Fibroblast of peridontal ligament (primary cell): ENCODE results near the gene MAP7D3.
A peak's percentile ranks its signal among the peaks of the same experiment; 100 is the strongest.
"Not testable (repeated sequence)": the region's sequence is repeated elsewhere in the genome, so short reads cannot be mapped to it uniquely, and the experiment has no call there.

Source experiments
- DNase-seq: peaks from one replicate; pipeline ENCODE4 v3.0.0-alpha.2; 2010; ENCODE audit errors: extremely low read depth

The MAP7D3 gene

GRCh38 chrX:136255541-136255940 is 4.3 kb upstream of the MAP7D3 start:
- peak; percentile 51 for DNase-seq

DNA sequence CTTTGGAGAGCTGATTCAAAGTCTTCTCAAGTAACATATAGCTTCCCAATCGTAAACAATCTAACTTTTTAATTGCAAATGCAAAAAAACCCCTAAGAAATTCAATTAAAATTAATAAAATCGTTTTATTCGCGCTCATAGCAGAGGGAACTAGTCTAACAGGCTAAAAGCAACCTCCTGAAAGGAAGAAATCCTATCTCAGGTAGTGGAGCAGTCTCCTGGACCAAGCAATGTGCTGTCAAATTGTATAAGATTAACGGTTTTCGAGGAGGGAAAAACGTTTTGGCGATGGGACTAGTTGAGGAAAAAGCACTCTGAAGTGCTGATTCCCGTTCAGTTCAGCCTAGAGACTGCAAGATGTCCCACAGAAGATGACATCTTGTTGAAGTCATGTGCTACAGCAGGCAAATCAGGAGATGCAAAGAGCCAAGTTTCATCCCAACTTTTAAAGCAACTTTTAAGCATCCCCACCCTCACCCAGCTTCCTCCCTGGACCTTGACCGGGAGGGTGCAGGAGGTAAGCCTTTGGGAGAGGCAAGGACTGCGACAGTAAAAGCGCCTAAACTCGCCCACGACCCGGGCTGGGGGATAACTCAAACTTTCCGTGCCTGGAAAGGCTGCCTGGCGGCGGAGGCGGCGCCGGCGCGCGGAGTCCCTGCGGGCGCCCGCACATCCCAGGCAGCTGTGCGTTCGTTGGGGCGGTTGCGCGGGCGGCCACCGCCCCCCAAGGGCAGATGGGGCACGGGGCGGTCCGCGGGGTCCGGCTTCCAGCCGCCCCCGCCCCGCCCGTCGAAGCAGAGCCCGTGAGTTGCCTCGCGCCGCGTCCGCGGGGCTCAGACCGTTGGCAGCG is 784 bp downstream of the MAP7D3 start:
- peak; percentile 29 for DNase-seq

DNA sequence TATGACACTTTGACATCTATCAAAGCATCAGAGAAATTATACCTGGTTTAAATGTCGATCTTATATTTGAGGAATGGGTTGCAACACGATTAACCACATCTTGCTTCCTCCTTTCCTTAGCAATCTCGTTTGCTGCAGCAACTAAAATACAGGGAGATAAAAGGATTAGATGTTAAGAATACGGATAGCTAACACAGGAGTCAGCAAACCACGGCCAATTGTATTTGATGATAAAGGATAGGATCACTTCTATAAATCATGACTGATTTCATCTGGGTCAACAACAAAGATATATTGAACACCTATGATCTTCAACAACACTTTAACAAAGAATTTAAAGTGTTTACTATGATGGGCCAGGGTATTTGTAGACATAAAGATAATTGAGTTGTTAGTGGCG is 5.0 kb downstream of the MAP7D3 start:
- no peak for DNase-seq

DNA sequence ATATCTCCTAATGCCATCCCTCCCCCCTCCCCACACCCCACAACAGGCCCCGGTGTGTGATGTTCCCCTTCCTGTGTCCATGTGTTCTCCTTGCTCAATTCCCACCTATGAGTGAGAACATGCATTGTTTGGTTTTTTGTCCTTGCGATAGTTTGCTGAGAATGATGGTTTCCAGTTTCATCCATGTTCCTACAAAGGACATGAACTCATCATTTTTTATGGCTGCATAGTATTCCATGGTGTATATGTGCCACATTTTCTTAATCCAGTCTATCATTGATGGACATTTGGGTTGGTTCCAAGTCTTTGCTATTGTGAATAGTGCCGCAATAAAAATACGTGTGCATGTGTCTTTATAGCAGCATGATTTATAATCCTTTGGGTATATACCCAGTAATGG is 13.4 kb downstream of the MAP7D3 start:
- DNase-seq = not testable (repeated sequence)

- DNase-seq = no peak
These were observed 14.1 kb downstream of the MAP7D3 start for GRCh38 chrX:136237074-136237473.

DNA sequence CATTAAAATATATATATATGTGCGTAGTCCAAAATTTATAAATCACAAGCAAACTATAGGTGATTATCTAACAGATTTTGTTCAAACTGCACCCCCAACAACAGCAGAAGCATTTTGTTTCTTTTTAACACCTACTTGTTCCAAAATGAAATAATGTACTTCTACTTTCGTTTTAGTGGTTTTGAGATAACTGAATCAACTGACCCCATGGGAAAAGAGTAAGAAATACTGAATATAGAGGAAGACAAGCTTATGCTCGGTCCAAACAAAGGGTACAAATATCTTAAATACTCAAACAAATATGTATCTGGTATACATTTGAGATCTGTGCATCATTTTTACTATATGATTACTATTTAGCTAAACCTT is 22.4 kb downstream of the MAP7D3 start:
- no peak for DNase-seq

DNA sequence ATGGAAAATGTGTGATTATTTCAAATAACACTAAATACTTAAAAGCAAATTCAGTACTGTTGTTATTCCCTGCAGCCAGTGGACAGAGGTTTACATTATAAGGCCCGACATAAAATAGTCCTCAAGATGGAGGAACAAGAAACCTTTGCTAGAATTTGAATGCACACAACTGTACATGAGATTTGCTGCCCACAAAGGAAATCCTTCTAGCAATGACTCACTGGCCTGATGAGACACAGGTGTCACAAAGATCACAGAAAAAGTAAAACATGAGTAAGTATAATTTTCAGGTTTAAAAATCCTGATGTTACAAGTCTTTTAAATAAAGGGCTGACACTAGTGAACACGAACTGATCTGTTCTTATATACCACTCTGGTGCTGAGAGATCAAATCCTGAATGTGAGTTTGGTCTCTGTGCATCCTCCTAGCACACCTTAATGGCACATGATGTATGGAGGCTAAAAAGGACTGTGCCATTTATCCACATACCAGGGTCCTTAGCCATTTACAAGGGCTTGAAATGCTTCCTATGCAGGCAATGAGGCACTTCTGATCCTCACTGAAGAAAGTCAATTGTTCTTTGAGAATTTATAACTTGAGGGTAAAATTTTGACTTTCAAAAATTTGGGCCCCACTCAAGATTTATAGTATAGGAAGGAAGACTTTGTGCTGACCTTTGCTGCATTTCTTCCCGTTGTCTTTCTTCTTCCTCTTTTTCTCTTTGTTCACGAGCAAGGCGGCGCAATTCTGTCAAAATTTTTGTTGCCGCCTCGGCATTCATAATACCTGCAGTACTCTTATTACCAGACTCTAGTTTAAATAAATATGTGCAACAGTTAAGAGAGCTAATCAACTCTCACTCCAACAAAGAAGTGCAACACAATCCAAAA is 23.0 kb downstream of the MAP7D3 start:
- DNase-seq = no peak

DNA sequence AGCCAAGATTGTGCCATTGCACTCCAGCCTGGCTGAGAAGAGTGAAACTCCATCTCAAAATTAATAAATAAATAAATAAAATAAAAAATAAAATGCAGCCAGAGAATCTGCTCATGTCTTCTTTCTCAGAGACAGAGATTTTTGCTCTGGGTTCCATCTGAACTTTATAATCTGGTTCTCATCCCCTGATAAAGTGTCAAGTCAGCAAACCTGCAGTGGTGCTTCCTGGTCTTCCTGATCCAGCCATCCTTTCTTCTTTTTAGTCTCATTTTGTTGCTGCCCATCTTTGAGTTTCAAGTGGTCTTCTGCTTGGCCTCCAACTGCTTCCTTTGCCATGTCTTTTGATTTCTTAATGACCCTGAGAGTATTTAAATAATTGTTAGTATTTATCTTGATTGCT is 24.1 kb downstream of the MAP7D3 start:
- DNase-seq = no peak

- DNase-seq = no peak
These were observed 29.2 kb downstream of the MAP7D3 start for GRCh38 chrX:136221851-136222513.

DNA sequence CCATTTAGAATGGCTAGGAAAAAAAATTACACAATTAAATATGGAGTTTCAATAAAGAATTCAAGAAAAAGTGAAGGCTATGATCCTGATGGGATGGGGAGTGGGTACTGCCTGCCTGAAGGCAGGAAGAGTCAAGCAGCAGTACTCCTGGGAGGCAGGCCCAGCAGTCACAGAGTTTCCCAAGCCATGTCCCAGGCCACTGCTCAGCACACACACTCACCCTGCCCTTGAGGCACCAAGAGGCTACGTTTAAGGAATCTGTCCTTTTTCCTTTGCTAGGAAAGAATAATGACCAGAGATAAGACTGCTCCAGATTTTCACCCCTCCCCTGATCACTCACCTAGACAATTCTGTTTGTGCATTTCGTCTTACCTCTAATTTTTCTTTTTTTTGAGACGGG is 30.2 kb downstream of the MAP7D3 start:
- no peak for DNase-seq

DNA sequence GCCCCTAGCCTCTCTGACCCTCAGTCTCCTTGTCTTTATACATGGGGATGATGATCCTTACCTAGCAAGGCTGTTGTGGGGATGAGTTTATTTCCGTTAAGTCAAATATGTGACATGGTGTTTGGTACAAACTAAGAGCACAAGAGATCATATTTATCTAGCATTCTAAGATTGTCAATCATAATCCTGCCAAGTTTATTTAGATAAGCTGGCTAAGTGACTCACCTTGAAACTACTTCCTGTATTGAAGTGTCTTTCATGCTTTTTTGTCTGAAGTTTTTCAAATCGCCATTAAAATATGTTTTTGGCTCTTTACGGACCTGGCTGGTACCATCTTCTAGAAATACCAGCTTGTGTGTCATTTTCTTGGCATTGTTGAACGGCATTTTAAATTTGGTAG is 30.7 kb downstream of the MAP7D3 start:
- no peak for DNase-seq

GRCh38 chrX:136219893-136220292 is 31.3 kb downstream of the MAP7D3 start:
- DNase-seq = no peak

DNA sequence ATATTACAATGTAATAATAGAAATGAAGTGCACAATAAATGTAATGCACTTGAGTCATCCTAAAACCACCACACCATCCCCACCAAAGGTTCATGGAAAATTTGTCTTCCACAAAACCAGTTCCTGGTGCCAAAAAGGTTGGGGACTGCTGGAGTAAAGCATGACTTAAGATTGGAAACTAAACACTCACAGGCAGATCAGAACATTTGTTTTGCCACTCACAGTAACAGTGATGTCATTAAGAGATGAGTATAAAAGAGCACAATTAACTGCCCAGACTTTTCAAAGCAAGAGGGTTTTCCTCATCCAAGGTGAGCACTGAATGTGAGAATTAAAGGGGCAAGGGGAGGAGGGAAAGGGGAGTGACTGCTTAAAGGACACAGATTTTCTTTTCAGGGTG is 35.6 kb downstream of the MAP7D3 start:
- peak; percentile 36 for DNase-seq

- peak; percentile 82 for DNase-seq
These were observed 36.6 kb downstream of the MAP7D3 start for GRCh38 chrX:136214551-136214950.

DNA sequence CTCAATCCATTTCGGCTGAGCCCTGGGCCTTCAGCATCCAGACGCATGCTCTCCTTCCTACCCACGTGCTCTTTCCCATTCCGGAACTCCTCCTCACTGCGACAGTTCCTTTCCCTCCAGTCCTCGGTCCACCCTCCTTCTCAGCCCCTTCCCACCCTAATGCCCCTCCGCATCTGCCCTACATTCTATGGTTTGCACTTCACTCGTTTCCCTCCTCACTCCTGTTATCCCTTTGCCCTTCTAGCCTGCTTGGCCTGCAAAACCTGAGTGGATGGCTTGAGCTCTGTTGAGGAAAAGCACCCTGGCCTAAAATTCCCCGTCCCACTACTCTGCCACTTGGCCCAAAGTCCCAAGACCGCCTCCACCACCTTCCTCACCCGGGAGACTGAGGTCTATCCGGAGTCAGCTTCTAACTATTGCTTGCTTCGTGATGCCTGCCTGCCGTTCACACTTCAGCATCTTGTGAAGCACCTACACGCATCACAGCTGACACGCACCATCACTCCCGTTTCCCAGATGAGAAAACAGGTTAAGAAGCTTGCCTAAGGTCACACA is 38.6 kb downstream of the MAP7D3 start:
- DNase-seq = no peak

- DNase-seq = no peak
These were observed 39.2 kb downstream of the MAP7D3 start for GRCh38 chrX:136211766-136212556.

- DNase-seq = no peak
These were observed 40.4 kb downstream of the MAP7D3 start for GRCh38 chrX:136210806-136211205.

DNA sequence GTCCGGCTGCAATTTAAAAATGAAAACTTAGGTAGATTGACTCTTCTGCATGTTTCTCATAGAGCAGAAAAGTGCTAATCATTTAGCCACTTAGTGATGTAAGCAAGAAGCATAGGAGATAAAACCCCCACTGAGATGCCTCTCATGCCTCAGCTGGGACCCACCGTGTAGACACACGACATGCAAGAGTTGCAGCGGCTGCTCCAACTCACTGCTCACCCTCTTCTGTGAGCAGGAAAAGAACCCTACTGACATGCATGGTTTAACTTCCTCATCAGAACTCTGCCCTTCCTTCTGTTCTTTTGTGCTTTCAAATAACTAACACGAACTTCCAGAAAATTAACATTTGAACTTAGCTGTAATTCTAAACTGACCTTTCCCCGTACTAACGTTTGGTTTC is 41.0 kb downstream of the MAP7D3 start:
- DNase-seq = no peak

DNA sequence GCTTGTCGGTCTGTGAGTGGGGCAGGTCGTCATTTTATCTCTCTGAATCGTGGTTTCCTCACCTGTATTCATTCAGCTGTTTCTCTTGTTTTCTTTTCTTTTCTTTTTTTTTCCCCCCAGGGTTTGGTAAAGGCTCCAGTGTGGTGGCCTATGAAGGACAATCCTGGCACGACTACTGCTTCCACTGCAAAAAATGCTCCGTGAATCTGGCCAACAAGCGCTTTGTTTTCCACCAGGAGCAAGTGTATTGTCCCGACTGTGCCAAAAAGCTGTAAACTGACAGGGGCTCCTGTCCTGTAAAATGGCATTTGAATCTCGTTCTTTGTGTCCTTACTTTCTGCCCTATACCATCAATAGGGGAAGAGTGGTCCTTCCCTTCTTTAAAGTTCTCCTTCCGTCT is 41.4 kb downstream of the MAP7D3 start:
- DNase-seq = no peak

- DNase-seq = peak; percentile 71
These were observed 42.0 kb downstream of the MAP7D3 start for GRCh38 chrX:136209016-136209738.

GRCh38 chrX:136207546-136207945 is 43.7 kb downstream of the MAP7D3 start:
- DNase-seq = no peak
